HG03521 (cell line): ENCODE data around the gene EID1.

Experiments used
- ATAC-seq: cut with Tn5 transposase; IDR thresholded peaks from one replicate; pipeline ENCODE4 v1.9.1; 2021; ENCODE audit warnings: mild to moderate bottlenecking, moderate library complexity; ENCODE audit not compliant: unreplicated experiment

Gene EID1

DNA sequence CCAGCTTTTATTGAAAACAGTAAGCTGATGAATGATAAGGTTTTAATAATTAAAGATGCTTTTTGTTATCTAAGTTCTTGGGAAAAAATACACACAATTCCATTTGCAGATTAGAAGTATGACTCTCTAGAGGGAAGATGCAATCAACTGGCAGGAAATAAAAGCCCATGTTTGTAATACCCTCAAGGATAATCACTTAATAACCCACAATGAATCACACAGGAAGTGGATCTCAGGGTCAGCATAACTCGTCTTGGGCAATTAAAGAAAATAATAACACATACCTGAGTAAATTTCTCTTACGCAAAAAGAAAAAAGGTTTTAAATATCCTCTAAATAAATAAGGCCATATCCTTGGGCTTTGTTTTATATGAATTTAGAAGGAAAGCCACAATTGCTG is 9.4 kb upstream of the EID1 start:
- no peak for ATAC-seq

DNA sequence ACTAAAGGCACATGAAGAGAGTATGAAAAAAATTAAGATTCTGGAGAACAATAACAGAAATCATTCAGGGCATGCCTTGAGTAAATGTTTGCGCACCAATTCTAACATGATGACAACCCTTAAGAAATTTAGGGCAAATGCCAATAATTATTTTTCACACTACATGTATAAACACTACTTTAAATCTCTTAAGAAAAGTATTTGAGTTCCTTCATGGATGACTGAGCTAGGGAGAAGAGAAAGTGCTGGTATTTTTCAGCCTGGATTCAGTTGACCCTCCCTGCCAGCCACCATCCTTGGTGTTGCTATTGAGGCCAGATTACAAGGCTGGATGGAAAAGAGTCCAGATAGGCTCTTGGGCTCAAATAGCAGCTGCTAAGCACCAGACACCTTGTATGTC is 8.0 kb upstream of the EID1 start:
- ATAC-seq, result no peak

- ATAC-seq, result no peak
Measured at GRCh38 chr15:48871542-48871941, 6.4 kb upstream of the EID1 start.

DNA sequence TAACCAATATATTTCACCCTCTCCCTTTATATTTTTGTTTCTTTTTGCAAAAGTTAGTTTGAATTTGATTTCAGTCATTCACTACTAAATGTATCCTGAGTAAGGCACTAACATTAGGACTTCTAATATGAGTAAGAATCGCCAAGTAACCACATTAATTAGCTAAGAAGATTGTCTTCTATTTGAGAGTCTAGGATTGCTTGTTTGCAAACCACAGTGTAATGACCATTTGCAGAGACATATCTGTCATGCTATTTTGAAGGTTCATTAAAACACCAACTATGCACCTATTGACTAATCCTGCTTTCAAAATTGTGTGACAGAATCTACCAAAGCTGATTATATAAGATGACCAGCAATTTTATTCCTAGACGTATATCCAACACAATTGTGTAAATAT is 5.3 kb upstream of the EID1 start:
- no peak for ATAC-seq

- no peak for ATAC-seq
Measured at GRCh38 chr15:48875241-48875960, 2.5 kb upstream of the EID1 start.

GRCh38 chr15:48876057-48876456 is 1.9 kb upstream of the EID1 start:
- no peak for ATAC-seq

GRCh38 chr15:48880070-48880634 is 2.2 kb downstream of the EID1 start:
- ATAC-seq, result no peak

DNA sequence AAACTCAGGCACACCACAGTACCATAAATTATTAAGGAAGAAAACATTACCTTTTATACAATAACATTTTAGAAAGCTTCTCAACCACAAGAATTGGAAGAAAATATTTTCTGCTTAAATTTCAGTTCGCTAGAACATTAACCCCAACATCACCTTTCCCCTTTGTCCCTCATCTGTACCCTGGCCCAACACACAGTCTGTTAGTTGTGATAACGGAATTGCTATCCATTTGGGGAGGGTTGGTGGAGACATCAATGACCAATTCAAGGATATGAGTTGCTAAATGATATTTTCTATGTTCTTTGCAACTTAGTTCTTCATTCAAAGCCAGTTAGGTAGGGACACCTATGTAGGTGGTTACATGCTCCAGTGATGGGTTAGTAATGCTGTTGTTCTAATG is 5.8 kb downstream of the EID1 start:
- ATAC-seq, result no peak

GRCh38 chr15:48887144-48887543 is 9.2 kb downstream of the EID1 start:
- ATAC-seq, result no peak

DNA sequence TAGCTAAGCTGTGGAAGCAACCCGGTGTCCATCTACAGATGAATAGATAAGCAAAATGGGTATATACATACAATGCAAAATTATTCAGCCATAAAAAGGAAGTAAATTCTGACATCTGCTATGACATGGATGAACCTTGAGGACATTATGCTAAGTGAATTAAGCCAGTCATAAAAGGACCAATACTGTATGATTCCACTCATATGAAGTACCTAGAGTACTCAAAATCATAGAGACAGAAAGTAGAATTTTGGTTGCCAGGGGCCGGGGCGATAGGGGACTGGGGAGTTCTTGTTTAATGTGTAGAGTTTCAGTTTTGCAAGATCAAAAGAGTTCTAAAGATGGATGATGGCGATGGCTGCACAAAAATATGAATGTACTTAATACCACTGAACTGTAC is 10.3 kb downstream of the EID1 start:
- no peak for ATAC-seq

GRCh38 chr15:48888836-48889235 is 10.9 kb downstream of the EID1 start:
- no peak for ATAC-seq

GRCh38 chr15:48889925-48890324 is 12.0 kb downstream of the EID1 start:
- ATAC-seq, result no peak

DNA sequence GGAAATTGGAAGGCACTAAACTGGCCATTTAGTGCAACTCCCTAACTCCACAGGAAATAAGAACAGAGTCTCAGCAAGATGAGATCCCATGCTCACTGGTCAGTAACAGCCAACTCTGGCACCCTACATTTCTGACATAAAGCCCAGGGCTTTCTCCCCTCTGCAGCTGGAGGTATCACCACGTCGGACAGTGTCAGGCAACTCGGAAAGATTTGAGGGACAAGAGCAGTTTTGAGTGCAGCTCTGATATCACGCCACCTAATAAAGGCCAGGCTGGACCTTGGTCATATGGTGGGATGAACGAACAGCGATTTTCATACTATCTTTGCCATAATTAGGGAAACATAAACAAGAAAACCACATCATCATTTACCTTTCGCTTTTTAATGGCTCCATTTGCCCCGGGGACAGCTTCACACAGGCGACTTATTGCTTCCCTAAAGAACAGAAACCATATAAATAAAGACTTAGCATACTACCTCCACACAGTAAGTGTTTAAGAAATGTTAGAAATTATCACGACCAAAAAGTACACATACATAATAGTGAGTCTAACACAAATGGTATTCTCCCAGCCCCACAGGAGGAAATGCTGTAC is 12.5 kb downstream of the EID1 start:
- no peak for ATAC-seq

DNA sequence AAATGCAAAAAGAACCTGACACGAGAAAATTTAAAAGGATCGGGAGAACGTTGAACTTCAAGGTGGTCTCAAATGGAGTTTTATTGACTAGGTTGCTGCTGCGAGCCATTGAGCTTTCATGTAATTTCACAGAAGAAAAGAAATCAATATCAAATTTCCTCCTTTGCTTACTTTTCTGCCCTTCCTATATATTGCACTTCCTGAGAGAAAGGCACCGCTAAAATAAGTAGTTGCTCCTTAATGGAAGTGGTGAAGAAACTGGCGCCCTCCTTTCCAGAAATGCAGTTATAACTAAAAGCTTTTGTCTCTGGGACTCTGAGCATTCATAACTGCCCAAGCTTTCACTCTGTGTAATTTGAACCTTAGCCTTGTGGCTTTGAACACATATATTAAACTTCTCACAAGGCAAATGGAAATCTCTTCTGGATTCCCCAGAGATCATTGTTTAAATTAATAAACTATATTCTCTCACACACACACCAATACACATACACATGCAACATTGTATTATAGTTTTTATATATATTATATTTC is 13.4 kb downstream of the EID1 start:
- ATAC-seq, result no peak

GRCh38 chr15:48893311-48893710 is 15.4 kb downstream of the EID1 start:
- ATAC-seq, result no peak

- no peak for ATAC-seq
Measured at GRCh38 chr15:48896869-48897814, 19.2 kb downstream of the EID1 start.

GRCh38 chr15:48898032-48898431 is 20.1 kb downstream of the EID1 start:
- no peak for ATAC-seq

DNA sequence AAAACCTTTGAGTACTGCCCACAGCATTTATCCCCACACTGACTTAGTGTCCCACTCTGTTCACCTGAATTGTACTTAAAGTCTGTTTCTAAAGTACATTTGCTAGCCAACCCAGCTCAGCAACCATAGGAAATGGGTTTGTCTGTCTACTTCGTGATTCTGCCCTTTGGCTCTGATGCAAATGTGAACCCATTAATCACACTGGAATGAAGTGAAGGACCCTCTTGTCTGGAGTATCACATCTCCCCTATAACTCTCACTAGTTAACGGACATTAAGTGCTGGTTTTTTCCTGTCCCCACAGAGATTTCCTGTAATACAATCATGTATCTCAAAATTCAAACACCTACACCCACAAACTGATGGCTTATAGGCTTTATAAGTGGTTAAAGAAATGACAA is 20.5 kb downstream of the EID1 start:
- ATAC-seq, result no peak

GRCh38 chr15:48899793-48900192 is 21.9 kb downstream of the EID1 start:
- no peak for ATAC-seq

DNA sequence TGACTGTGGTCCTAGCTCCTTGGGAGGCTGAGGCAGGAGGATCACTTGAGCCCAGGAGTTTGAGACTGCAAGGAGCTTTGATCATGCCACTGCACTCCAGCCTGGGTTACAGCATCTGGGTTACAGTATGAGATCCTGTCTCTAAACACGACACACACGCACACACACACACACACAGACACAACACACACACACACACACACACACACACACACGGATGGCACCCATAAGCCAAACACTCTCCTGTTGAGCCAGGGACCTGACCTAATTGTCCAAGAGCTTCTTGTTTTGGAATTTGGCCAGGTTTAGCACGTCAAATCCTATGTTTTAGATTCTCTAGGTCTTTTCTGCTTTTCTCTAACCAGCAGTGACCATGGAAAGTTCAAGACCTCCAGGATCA is 26.8 kb downstream of the EID1 start:
- no peak for ATAC-seq

GRCh38 chr15:48905216-48905615 is 27.3 kb downstream of the EID1 start:
- ATAC-seq, result no peak
